ENCODE results near the gene PTAFR. TPM values are rescaled to one million over a fixed set of nuclear protein-coding genes. Genes with fewer than 3 reads are reported as not detected.

PTAFR gene
- total RNA-seq, 2 donors from 2014 or later = 0.12 to 0.46 TPM

GRCh38 chr1:28132171-28133167 is 44.0 kb downstream of the PTAFR start:
- Mint-ChIP-seq H3K9me3 (no peaks in the 10 kb centered on the region), H3K4me3 (no peak overlapping the region), H3K27ac (no peak overlapping the region), H3K36me3 (ENCODE audit: insufficient read depth in 2 of 2) (no peaks in the 10 kb centered on the region), H3K27me3 (ENCODE audit: low read depth) (peaks cover 56% of the 10 kb centered on the region), H3K4me1 (ENCODE audit: low read depth) (peaks cover 8% of the 10 kb centered on the region)
- DNase-seq (no peak), ATAC-seq (replicated peaks in 1 of 2) (no peak)

- H3K4me1 Mint-ChIP-seq (ENCODE audit: low read depth) = no peaks in the 10 kb centered on the region
- DNase-seq (no peak), ATAC-seq (replicated peaks in 1 of 2) (no peak)
- H3K9me3 Mint-ChIP-seq = no peaks in the 10 kb centered on the region
- peaks cover 54% of the 10 kb centered on the region for H3K27me3 Mint-ChIP-seq (ENCODE audit: low read depth)
- H3K27ac Mint-ChIP-seq = no peak overlapping the region
- H3K36me3 Mint-ChIP-seq (ENCODE audit: insufficient read depth in 2 of 2) = no peaks in the 10 kb centered on the region
- H3K4me3 Mint-ChIP-seq = no peak overlapping the region
These were observed 45.6 kb downstream of the PTAFR start for GRCh38 chr1:28130901-28131300.

- Mint-ChIP-seq H3K27ac (no peak overlapping the region), H3K4me1 (ENCODE audit: low read depth) (no peaks in the 10 kb centered on the region), H3K9me3 (no peaks in the 10 kb centered on the region), H3K4me3 (no peak overlapping the region), H3K36me3 (ENCODE audit: insufficient read depth in 2 of 2) (no peaks in the 10 kb centered on the region), H3K27me3 (ENCODE audit: low read depth) (peaks cover 46% of the 10 kb centered on the region)
- ATAC-seq (replicated peaks in 1 of 2) (no peak), DNase-seq (no peak)
These were observed 47.3 kb downstream of the PTAFR start for GRCh38 chr1:28129150-28129549.

- no peak for ATAC-seq (replicated peaks in 1 of 2)
- Mint-ChIP-seq H3K36me3 (ENCODE audit: insufficient read depth in 2 of 2) (no peaks in the 10 kb centered on the region), H3K4me1 (ENCODE audit: low read depth) (no peaks in the 10 kb centered on the region), H3K9me3 (no peaks in the 10 kb centered on the region), H3K27ac (no peak overlapping the region), H3K4me3 (no peak overlapping the region), H3K27me3 (ENCODE audit: low read depth) (peaks cover 40% of the 10 kb centered on the region)
- no peak for DNase-seq
These were observed 48.8 kb downstream of the PTAFR start for GRCh38 chr1:28127617-28128257.

- no peaks in the 10 kb centered on the region for H3K4me1 Mint-ChIP-seq (ENCODE audit: low read depth)
- no peaks in the 10 kb centered on the region for H3K9me3 Mint-ChIP-seq
- no peak overlapping the region for H3K27ac Mint-ChIP-seq
- no peak overlapping the region for H3K4me3 Mint-ChIP-seq
- ATAC-seq (replicated peaks in 1 of 2) (no peak), DNase-seq (no peak)
- peaks cover 38% of the 10 kb centered on the region for H3K27me3 Mint-ChIP-seq (ENCODE audit: low read depth)
- H3K36me3 Mint-ChIP-seq (ENCODE audit: insufficient read depth in 2 of 2) = no peaks in the 10 kb centered on the region
These were observed 49.6 kb downstream of the PTAFR start for GRCh38 chr1:28126783-28127490.

GRCh38 chr1:28126212-28126611 is 50.3 kb downstream of the PTAFR start:
- Mint-ChIP-seq H3K4me1 (ENCODE audit: low read depth) (no peaks in the 10 kb centered on the region), H3K36me3 (ENCODE audit: insufficient read depth in 2 of 2) (no peaks in the 10 kb centered on the region), H3K9me3 (no peaks in the 10 kb centered on the region), H3K27me3 (ENCODE audit: low read depth) (peaks cover 38% of the 10 kb centered on the region), H3K4me3 (no peak overlapping the region), H3K27ac (no peak overlapping the region)
- DNase-seq = no peak
- no peak for ATAC-seq (replicated peaks in 1 of 2)

- H3K4me1 Mint-ChIP-seq (ENCODE audit: low read depth) = no peaks in the 10 kb centered on the region
- ATAC-seq (replicated peaks in 1 of 2) = no peak
- no peak overlapping the region for H3K27ac Mint-ChIP-seq
- peaks cover 58% of the 10 kb centered on the region for H3K27me3 Mint-ChIP-seq (ENCODE audit: low read depth)
- no peaks in the 10 kb centered on the region for H3K9me3 Mint-ChIP-seq
- DNase-seq = no peak
- H3K4me3 Mint-ChIP-seq = no peak overlapping the region
- H3K36me3 Mint-ChIP-seq (ENCODE audit: insufficient read depth in 2 of 2) = no peaks in the 10 kb centered on the region
These were observed 53.0 kb downstream of the PTAFR start for GRCh38 chr1:28123461-28123961.

- no peak for ATAC-seq (replicated peaks in 1 of 2)
- Mint-ChIP-seq H3K4me1 (ENCODE audit: low read depth) (no peaks in the 10 kb centered on the region), H3K9me3 (no peaks in the 10 kb centered on the region)
These were observed 54.3 kb downstream of the PTAFR start for GRCh38 chr1:28122183-28122582.

GRCh38 chr1:28119556-28119955 is 56.9 kb downstream of the PTAFR start:
- Mint-ChIP-seq H3K27ac (no peak overlapping the region), H3K36me3 (ENCODE audit: insufficient read depth in 2 of 2) (no peaks in the 10 kb centered on the region), H3K4me3 (no peak overlapping the region), H3K4me1 (ENCODE audit: low read depth) (peaks cover 7% of the 10 kb centered on the region), H3K27me3 (ENCODE audit: low read depth) (peaks cover 44% of the 10 kb centered on the region), H3K9me3 (no peaks in the 10 kb centered on the region)
- ATAC-seq (replicated peaks in 1 of 2) (no peak), DNase-seq (no peak)

More at GRCh38 chr1:28122183-28122582, 54.3 kb downstream of the PTAFR start:
- Mint-ChIP-seq H3K27me3 (ENCODE audit: low read depth) (peaks cover 55% of the 10 kb centered on the region), H3K36me3 (ENCODE audit: insufficient read depth in 2 of 2) (no peaks in the 10 kb centered on the region), H3K4me3 (no peak overlapping the region), H3K27ac (no peak overlapping the region)
- no peak for DNase-seq

GRCh38 chr1:28118640-28119307 is 57.7 kb downstream of the PTAFR start:
- H3K9me3 Mint-ChIP-seq = no peaks in the 10 kb centered on the region
- H3K4me1 Mint-ChIP-seq (ENCODE audit: low read depth) = peaks cover 7% of the 10 kb centered on the region
- DNase-seq (no peak), ATAC-seq (replicated peaks in 1 of 2) (no peak)
- no peak overlapping the region for H3K4me3 Mint-ChIP-seq
- H3K27ac Mint-ChIP-seq = no peak overlapping the region
- no peaks in the 10 kb centered on the region for H3K36me3 Mint-ChIP-seq (ENCODE audit: insufficient read depth in 2 of 2)
- H3K27me3 Mint-ChIP-seq (ENCODE audit: low read depth) = peaks cover 44% of the 10 kb centered on the region

- H3K27ac Mint-ChIP-seq = peak overlapping the region; percentile 9
- peak overlapping the region in 1 of 2 donors; percentile 5 for H3K4me3 Mint-ChIP-seq
- DNase-seq (peak; percentile 63 to 67), ATAC-seq (replicated peaks in 1 of 2) (peak; percentile 78 to 83)
- H3K4me1 Mint-ChIP-seq (ENCODE audit: low read depth) = peaks cover 27% of the 10 kb centered on the region
- H3K9me3 Mint-ChIP-seq = no peaks in the 10 kb centered on the region
- no peaks in the 10 kb centered on the region for H3K36me3 Mint-ChIP-seq (ENCODE audit: insufficient read depth in 2 of 2)
- peaks cover 50% of the 10 kb centered on the region for H3K27me3 Mint-ChIP-seq (ENCODE audit: low read depth)
These were observed 61.2 kb downstream of the PTAFR start for GRCh38 chr1:28115267-28115666.

- DNase-seq = no peak
- Mint-ChIP-seq H3K27me3 (ENCODE audit: low read depth) (peaks cover 48% of the 10 kb centered on the region), H3K4me3 (peak overlapping the region in 1 of 2 donors; percentile 32), H3K9me3 (no peaks in the 10 kb centered on the region), H3K36me3 (ENCODE audit: insufficient read depth in 2 of 2) (no peaks in the 10 kb centered on the region), H3K27ac (no peak overlapping the region), H3K4me1 (ENCODE audit: low read depth) (peaks cover 27% of the 10 kb centered on the region)
- no peak for ATAC-seq (replicated peaks in 1 of 2)
These were observed 61.6 kb downstream of the PTAFR start for GRCh38 chr1:28114844-28115243.
